SU-DHL-6 (cell line): ENCODE data around the gene CEP170B.

Source experiments
- H2AFZ ChIP-seq: fragments of 200-600 bp; sonication (generic); 2 replicates; pipeline ENCODE4 v1.6.1; 2014; ENCODE audit warnings: low read depth, mild to moderate bottlenecking, moderate library complexity, mixed read lengths, antibody characterized with exemption, low read length; ENCODE audit not compliant: severe bottlenecking
- H3F3A ChIP-seq: fragments of 200-600 bp; shearing (Covaris generic); 2 replicates; pipeline ENCODE4 v1.6.0; 2016; ENCODE audit warnings: antibody characterized with exemption, mild to moderate bottlenecking; ENCODE audit not compliant: insufficient read depth
- H3K27ac ChIP-seq: fragments of 200-600 bp; sonication (generic); 2 replicates; pipeline ENCODE4 v1.5.1; 2016; ENCODE audit warnings: low read depth, mild to moderate bottlenecking, low read length, moderate library complexity, mixed read lengths
- H3K27me3 ChIP-seq: fragments of 200-600 bp; sonication (generic), shearing (Covaris generic); 2 replicates; pipeline ENCODE4 v1.6.0; 2014; ENCODE audit warnings: mild to moderate bottlenecking, low read length
- H3K36me3 ChIP-seq: fragments of 200-600 bp; sonication (generic); 2 replicates; pipeline ENCODE4 v1.6.1; 2014; ENCODE audit warnings: mild to moderate bottlenecking, low read length, mixed read lengths
- H3K4me2 ChIP-seq: fragments of 300-600, 200-600 bp; shearing (Covaris generic), sonication (generic); 2 replicates; pipeline ENCODE4 v1.6.0; 2014; ENCODE audit warnings: low read length, low read depth, mild to moderate bottlenecking; ENCODE audit not compliant: poor library complexity, severe bottlenecking
- H3K4me3 ChIP-seq: fragments of 200-600 bp; sonication (generic); 2 replicates; pipeline ENCODE4 v1.5.1; 2014; ENCODE audit warnings: antibody characterized with exemption, low read length, mild to moderate bottlenecking, mixed read lengths; ENCODE audit not compliant: insufficient read depth, poor library complexity, severe bottlenecking
- H3K79me2 ChIP-seq: fragments of 200-600 bp; sonication (generic); 2 replicates; pipeline ENCODE4 v1.6.1; 2014; ENCODE audit warnings: mild to moderate bottlenecking, low read length, moderate library complexity; ENCODE audit not compliant: insufficient read depth
- H3K9ac ChIP-seq: fragments of 200-600 bp; sonication (generic); 2 replicates; pipeline ENCODE4 v1.7.0; 2014; ENCODE audit warnings: mild to moderate bottlenecking, low read length
- H3K9me2 ChIP-seq: fragments of 200-600 bp; sonication (generic); replicated peaks from 2 replicates; pipeline ENCODE4 v1.6.1; 2014; ENCODE audit warnings: low read length; ENCODE audit not compliant: insufficient read depth
- H3K9me3 ChIP-seq: fragments of 200-600 bp; sonication (generic); 2 replicates; pipeline ENCODE4 v1.6.1; 2014; ENCODE audit warnings: low read length, mixed read lengths; ENCODE audit not compliant: insufficient read depth
- H4K20me1 ChIP-seq: fragments of 200-600 bp; sonication (generic); 2 replicates; pipeline ENCODE4 v1.6.1; 2014; ENCODE audit warnings: low read depth, mild to moderate bottlenecking, antibody characterized with exemption, low read length, moderate library complexity, mixed read lengths
- CTCF ChIP-seq: fragments of 200-600 bp; sonication (generic); IDR thresholded peaks from one replicate; pipeline ENCODE4 v1.5.1; 2017; ENCODE audit warnings: antibody characterized with exemption, mild to moderate bottlenecking, low read length, moderate library complexity; ENCODE audit not compliant: insufficient read depth, poor library complexity, severe bottlenecking
- EZH2phosphoT487 ChIP-seq: fragments of 200-600 bp; sonication (generic), shearing (Covaris generic); conservative IDR thresholded peaks from 2 replicates; pipeline ENCODE4 v1.6.1; 2018; ENCODE audit warnings: mild to moderate bottlenecking, antibody characterized with exemption, low read length, moderate library complexity, mixed read lengths

CEP170B gene

DNA sequence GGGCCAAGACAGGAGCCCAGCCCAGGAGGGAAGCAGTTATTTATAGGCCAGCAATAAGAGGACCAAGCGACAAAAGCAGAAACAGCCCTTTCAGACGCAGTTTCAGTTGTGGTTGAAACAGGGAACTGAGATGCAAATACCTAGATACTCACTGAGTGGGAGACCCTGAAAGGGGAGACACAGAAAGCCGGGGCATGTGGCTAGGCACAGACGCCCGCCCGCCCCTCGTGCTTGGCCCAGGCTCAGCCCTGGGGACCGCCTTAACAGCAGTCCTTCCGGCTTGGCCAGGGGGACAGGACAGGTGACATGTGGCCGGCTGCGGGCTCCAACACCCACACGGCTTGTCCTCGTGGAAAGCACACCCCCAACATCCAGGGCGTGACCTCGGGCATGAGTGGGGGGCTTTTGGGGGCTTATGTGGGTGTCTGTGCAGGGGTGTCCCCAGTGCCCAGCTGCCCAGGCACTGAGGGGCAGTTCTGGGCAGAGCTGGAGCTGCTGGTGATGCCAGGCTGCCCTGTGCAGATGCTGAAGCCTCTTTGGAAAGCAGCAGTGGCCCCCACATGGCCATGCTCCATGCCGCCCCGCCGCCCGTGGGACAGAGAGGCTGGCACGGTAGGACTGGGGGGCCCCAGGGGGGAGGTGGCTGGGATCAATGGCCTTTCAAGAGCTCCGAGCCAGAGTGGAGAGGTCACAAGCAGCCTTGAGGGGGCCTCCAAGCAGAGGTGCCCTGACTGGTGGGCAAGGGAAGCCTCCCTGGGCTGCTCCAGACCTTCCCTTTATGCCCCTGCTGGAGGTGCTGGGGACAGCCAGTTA, 61.8 kb downstream of the CEP170B start:
- TF ChIP-seq EZH2phosphoT487 (no peak), CTCF (no peak)
- H3K4me2 ChIP-seq, result peak overlapping the region; percentile 39
- no peaks in the 10 kb centered on the region for H3F3A ChIP-seq
- no peaks in the 10 kb centered on the region for H3K79me2 ChIP-seq
- no peaks in the 10 kb centered on the region for H3K9me2 ChIP-seq
- H3K27me3 ChIP-seq, result no peaks in the 10 kb centered on the region
- H3K27ac ChIP-seq, result no peak overlapping the region
- no peak overlapping the region for H3K4me3 ChIP-seq
- H2AFZ ChIP-seq, result no peak overlapping the region
- H4K20me1 ChIP-seq, result no peaks in the 10 kb centered on the region
- H3K36me3 ChIP-seq, result no peaks in the 10 kb centered on the region
- H3K9me3 ChIP-seq, result no peaks in the 10 kb centered on the region
- 0 out of 2 replicates have a peak overlapping the region, but pooled peaks have one; percentile 9 for H3K9ac ChIP-seq

DNA sequence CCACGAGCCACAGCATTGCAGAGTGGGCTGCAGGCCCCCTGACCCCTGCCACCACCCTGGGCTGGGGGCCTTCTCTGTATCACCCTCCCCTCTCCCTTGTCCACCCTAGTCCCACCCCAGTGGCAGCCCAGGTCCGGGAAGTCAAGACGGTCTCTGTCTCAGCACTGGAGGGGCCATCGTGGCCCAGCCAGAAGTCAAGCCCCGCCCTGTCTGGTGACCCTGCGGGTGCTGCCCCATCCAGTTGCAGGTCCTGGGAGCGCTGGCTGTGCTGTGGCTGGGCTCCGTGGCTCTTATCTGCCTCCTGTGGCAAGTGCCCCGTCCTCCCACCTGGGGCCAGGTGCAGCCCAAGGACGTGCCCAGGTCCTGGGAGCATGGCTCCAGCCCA, 62.4 kb downstream of the CEP170B start:
- Histone ChIP-seq H3K27me3 (no peaks in the 10 kb centered on the region), H3K9ac (no peak overlapping the region), H3K27ac (no peak overlapping the region), H3K9me2 (no peaks in the 10 kb centered on the region), H3K36me3 (no peaks in the 10 kb centered on the region), H3K9me3 (no peaks in the 10 kb centered on the region), H4K20me1 (no peaks in the 10 kb centered on the region), H3K79me2 (no peaks in the 10 kb centered on the region), H2AFZ (no peak overlapping the region), H3K4me2 (no peak overlapping the region), H3K4me3 (no peak overlapping the region), H3F3A (no peaks in the 10 kb centered on the region)
- TF ChIP-seq EZH2phosphoT487, result no peak
- no peak for TF ChIP-seq CTCF

GRCh38 chr14:104927901-104928300, 62.8 kb downstream of the CEP170B start:
- H3K79me2 ChIP-seq, result no peaks in the 10 kb centered on the region
- H4K20me1 ChIP-seq, result no peaks in the 10 kb centered on the region
- H3K9ac ChIP-seq, result no peak overlapping the region
- no peak overlapping the region for H3K4me3 ChIP-seq
- H3K27me3 ChIP-seq, result no peaks in the 10 kb centered on the region
- TF ChIP-seq CTCF, result no peak
- no peak for TF ChIP-seq EZH2phosphoT487
- H3K36me3 ChIP-seq, result no peaks in the 10 kb centered on the region
- no peak overlapping the region for H3K27ac ChIP-seq
- no peak overlapping the region for H3K4me2 ChIP-seq
- H3K9me3 ChIP-seq, result no peaks in the 10 kb centered on the region
- no peaks in the 10 kb centered on the region for H3K9me2 ChIP-seq
- H2AFZ ChIP-seq, result no peak overlapping the region
- no peaks in the 10 kb centered on the region for H3F3A ChIP-seq
